ENCODE results near the gene RAB39A.

DNA sequence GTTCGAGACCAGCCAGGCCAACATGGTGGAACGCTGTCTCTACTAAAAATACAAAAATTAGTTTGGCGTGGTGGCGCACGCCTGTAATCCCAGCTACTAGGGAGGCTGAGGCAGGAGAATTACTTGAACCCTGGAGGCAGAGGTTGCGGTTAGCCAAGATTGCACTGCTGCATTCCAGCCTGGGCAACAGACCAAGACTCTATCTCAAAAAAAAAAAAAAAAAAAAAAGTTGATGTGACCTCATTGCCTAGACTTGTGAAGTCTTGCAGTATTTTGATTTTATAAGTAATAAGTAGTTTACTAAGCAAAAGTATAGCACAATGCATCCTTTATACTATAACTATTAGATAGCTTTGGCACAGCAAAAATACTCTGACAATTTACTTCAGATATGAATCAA, 70.5 kb downstream of the RAB39A start:
- TF ChIP-seq, protein P1, sequence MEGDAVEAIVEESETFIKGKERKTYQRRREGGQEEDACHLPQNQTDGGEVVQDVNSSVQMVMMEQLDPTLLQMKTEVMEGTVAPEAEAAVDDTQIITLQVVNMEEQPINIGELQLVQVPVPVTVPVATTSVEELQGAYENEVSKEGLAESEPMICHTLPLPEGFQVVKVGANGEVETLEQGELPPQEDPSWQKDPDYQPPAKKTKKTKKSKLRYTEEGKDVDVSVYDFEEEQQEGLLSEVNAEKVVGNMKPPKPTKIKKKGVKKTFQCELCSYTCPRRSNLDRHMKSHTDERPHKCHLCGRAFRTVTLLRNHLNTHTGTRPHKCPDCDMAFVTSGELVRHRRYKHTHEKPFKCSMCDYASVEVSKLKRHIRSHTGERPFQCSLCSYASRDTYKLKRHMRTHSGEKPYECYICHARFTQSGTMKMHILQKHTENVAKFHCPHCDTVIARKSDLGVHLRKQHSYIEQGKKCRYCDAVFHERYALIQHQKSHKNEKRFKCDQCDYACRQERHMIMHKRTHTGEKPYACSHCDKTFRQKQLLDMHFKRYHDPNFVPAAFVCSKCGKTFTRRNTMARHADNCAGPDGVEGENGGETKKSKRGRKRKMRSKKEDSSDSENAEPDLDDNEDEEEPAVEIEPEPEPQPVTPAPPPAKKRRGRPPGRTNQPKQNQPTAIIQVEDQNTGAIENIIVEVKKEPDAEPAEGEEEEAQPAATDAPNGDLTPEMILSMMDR (IDR thresholded peaks at IDR 0.05) = no peak
- no peak for TF ChIP-seq POLR2A (IDR thresholded peaks at IDR 0.05)
